Measurements from ENCODE around the gene FZD10. TPM values are rescaled to one million over a fixed set of nuclear protein-coding genes. Genes with fewer than 3 reads are reported as not detected.

Gene FZD10
- total RNA-seq, 4 donors from 2014 or later, result 1.2 to 4.7 (median 2.5) TPM

DNA sequence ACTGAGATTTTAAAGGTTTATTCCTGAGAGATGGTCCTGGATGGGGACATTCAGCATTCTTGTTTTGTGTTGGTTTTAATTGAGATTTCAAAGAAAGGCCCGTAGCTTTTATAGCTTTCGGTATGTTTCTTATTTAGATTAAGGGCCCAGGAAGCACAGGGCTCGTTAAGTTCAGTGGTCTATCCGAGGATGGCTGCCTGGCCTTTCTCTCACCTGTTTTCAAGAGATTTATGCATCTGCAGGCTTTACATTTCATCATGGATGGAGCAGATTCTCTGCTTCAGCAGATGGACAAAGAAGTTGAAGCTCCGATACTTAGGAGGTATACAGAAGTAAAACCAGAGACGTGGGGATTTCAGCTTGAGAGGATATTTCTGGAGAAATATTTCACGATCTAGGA lies 16.0 kb downstream of the FZD10 start:
- 59 to 72% methylated on average over 7 of the region's 7 CpGs for WGBS, 2 donors
- no peak for TF ChIP-seq POLR2A (IDR thresholded peaks at IDR 0.05)

DNA sequence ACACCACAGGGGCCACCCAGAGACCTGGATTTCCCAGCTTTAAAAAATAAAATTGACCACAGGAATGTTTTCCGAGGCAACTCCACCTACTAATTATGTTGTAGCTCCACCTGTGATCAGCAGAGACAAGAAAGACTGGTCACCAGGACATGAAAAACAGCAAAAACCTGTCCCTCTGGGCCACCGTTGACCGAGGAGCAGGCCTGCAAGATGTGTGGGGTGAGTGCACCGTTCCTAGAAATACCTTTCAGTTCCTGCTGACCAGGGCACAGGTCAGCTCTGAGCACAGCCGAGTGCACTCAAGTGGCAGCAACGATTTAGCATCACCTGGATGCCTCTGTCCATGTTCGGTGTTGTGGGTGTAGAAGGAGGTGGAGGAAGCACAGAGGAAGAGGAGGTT lies 16.9 kb downstream of the FZD10 start:
- Histone ChIP-seq H3K4me3 (replicated peaks in 1 of 3) (no peak overlapping the region), H3K4me1 (no peaks in the 10 kb centered on the region), H3K27me3 (no peaks in the 10 kb centered on the region), H3K9me3 (no peaks in the 10 kb centered on the region), H3K27ac (no peak overlapping the region), H3K36me3 (no peaks in the 10 kb centered on the region)
- TF ChIP-seq POLR2A (IDR thresholded peaks at IDR 0.05), result no peak
- TF ChIP-seq, protein P1, sequence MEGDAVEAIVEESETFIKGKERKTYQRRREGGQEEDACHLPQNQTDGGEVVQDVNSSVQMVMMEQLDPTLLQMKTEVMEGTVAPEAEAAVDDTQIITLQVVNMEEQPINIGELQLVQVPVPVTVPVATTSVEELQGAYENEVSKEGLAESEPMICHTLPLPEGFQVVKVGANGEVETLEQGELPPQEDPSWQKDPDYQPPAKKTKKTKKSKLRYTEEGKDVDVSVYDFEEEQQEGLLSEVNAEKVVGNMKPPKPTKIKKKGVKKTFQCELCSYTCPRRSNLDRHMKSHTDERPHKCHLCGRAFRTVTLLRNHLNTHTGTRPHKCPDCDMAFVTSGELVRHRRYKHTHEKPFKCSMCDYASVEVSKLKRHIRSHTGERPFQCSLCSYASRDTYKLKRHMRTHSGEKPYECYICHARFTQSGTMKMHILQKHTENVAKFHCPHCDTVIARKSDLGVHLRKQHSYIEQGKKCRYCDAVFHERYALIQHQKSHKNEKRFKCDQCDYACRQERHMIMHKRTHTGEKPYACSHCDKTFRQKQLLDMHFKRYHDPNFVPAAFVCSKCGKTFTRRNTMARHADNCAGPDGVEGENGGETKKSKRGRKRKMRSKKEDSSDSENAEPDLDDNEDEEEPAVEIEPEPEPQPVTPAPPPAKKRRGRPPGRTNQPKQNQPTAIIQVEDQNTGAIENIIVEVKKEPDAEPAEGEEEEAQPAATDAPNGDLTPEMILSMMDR (IDR thresholded peaks at IDR 0.05), result no peak
- intact Hi-C loops (cut with DNase I), result no loop called here
- DNase-seq, result no peak
- 68 to 73% methylated on average over 7 of the region's 7 CpGs for WGBS, 2 donors

More for the DNA sequence above, 16.0 kb downstream of the FZD10 start:
- no peaks in the 10 kb centered on the region for H3K27me3 ChIP-seq
- H3K4me1 ChIP-seq, result no peaks in the 10 kb centered on the region
- intact Hi-C loops (cut with DNase I), result no loop called here
- DNase-seq, result no peak
- no peaks in the 10 kb centered on the region for H3K9me3 ChIP-seq
- no peaks in the 10 kb centered on the region for H3K36me3 ChIP-seq
- no peak overlapping the region for H3K4me3 ChIP-seq (replicated peaks in 1 of 3)
- no peak overlapping the region for H3K27ac ChIP-seq

DNA sequence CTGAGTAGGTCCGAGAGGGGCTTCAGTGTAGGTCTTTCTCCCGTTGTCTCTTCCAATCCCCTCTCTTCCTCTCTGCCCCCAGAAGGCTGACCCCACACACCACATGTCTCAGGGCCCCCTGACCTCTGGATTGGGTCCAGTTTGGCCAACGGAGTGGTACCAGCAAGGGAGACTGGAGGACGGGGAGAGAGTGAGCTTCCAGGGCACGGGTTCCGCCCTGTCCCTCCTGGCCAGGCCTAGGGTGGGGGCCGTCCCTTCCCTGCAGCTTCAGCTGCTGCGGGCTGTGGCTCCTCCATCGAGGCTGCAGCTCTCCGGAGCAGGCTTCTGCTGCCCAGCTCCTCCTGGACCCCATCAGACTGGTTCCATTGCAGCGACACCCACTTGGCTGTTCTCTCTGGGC lies 17.4 kb downstream of the FZD10 start:
- no peak overlapping the region for H3K27ac ChIP-seq
- no peaks in the 10 kb centered on the region for H3K27me3 ChIP-seq
- H3K9me3 ChIP-seq, result no peaks in the 10 kb centered on the region
- no peaks in the 10 kb centered on the region for H3K4me1 ChIP-seq
- 86 to 90% methylated on average over 9 to 10 of the region's 11 CpGs for WGBS, 2 donors
- TF ChIP-seq, protein P1 (IDR thresholded peaks at IDR 0.05), result no peak
- TF ChIP-seq POLR2A (IDR thresholded peaks at IDR 0.05), result no peak
- no peak overlapping the region for H3K4me3 ChIP-seq (replicated peaks in 1 of 3)
- no peaks in the 10 kb centered on the region for H3K36me3 ChIP-seq
- no peak for DNase-seq
- intact Hi-C loops (cut with DNase I), result no loop called here

DNA sequence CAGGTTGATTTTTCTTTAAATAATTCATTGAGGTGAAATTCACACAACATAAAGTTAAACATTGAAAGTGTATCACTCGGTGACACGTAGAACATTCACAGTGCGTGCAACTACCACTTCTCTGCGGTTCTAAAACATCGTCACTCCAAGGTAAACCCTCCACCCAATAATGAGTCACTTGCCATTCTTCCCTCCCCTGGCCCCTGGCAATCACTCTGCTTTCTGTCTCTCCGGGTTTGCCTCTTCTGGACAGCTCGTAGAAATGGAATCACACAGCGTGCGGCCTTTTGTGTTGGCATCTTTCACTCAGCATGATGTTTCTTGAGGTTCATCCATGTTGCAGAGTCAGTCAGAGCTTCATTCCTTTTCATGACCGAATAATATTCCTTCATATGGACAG lies 18.9 kb downstream of the FZD10 start:
- DNase-seq, result no peak
- H3K27me3 ChIP-seq, result no peaks in the 10 kb centered on the region
- 75 to 82% methylated on average over 10 of the region's 10 CpGs for WGBS, 2 donors
- no peaks in the 10 kb centered on the region for H3K4me1 ChIP-seq
- intact Hi-C loops (cut with DNase I), result no loop called here
- TF ChIP-seq, protein P1 (IDR thresholded peaks at IDR 0.05), result no peak
- TF ChIP-seq POLR2A (IDR thresholded peaks at IDR 0.05), result no peak
- no peaks in the 10 kb centered on the region for H3K9me3 ChIP-seq
- no peak overlapping the region for H3K4me3 ChIP-seq (replicated peaks in 1 of 3)
- H3K27ac ChIP-seq, result no peak overlapping the region
- H3K36me3 ChIP-seq, result no peaks in the 10 kb centered on the region

DNA sequence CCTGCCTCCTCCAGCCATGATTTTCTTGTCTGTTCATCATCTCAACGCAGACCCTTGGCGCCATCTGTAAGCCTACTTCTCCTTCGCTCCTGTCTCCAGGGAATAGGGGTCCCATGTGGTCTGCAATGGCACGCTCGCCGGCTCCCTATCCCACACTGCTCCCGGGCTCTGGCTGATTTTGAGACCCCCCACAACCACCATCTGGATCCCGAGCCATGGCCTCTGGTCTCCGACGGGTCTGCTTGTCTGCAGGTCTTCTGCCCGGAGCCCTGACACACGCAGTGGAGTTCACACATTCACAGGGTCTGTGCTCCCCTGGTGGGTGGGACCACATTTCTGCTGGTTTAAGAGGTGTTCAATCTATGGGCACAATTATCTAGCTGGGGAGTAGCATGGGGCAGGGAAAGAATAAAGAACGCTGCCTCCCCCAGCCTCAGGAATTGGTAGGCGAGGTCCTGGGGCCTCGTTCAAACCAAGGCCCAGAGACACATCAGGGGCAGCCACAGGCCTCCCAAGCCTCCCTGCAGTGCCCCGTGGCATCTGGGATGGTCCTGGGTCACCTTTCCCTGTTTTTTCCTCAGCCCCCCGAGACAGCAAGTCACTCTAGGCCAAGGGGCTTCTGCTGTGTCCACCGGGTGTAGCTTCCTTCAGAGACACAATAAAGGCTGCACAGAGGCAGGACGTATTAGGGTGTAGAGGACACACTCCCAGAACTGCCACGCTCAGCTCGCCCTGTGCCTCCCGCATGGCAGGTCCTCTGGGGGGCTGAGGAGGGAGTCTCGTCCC lies 21.5 kb downstream of the FZD10 start:
- 87% methylated on average over 19 to 20 of the region's 23 CpGs for WGBS, 2 donors
- Histone ChIP-seq H3K4me3 (replicated peaks in 1 of 3) (no peak overlapping the region), H3K27ac (no peak overlapping the region), H3K9me3 (no peaks in the 10 kb centered on the region), H3K4me1 (no peaks in the 10 kb centered on the region), H3K27me3 (no peaks in the 10 kb centered on the region), H3K36me3 (no peaks in the 10 kb centered on the region)
- DNase-seq, result no peak
- intact Hi-C loops (cut with DNase I), result no loop called here
- TF ChIP-seq POLR2A (IDR thresholded peaks at IDR 0.05), result no peak
- TF ChIP-seq, protein P1 (IDR thresholded peaks at IDR 0.05), result no peak

All from thyroid gland (tissue), 4 donors.